Memory B cell (primary cell): ENCODE results near the gene ABLIM3.
A peak's percentile ranks its signal among the peaks of the same experiment; 100 is the strongest.

ENCODE experiments used
- ATAC-seq: fragments of 150-1000 bp; cut with Tn5 transposase; 2 replicates; pipeline ENCODE4 v1.10.0; 2021; ENCODE audit warnings: low read depth, mild to moderate bottlenecking, moderate library complexity
- DNase-seq, 2 donors: peaks; one replicate each; pipeline ENCODE4 v3.0.0; 2022; ENCODE audit warnings: low spot score in 2 of 2
- H3K27ac Mint-ChIP-seq: one replicate; pipeline ENCODE4 v1.8.0; 2022; ENCODE audit warnings: mild to moderate bottlenecking, moderate library complexity, mixed read lengths
- H3K27me3 Mint-ChIP-seq: one replicate; pipeline ENCODE4 v1.8.0; 2022; ENCODE audit warnings: mixed read lengths
- H3K36me3 Mint-ChIP-seq: one replicate; pipeline ENCODE4 v1.8.0; 2022; ENCODE audit warnings: mild to moderate bottlenecking, mixed read lengths
- H3K4me1 Mint-ChIP-seq: one replicate; pipeline ENCODE4 v1.8.0; 2022; ENCODE audit warnings: mixed read lengths
- H3K4me3 Mint-ChIP-seq: one replicate; pipeline ENCODE4 v1.8.0; 2022; ENCODE audit warnings: mild to moderate bottlenecking, moderate library complexity, mixed read lengths
- H3K9me3 Mint-ChIP-seq: one replicate; pipeline ENCODE4 v1.8.0; 2022; ENCODE audit warnings: mixed read lengths

Gene ABLIM3

DNA sequence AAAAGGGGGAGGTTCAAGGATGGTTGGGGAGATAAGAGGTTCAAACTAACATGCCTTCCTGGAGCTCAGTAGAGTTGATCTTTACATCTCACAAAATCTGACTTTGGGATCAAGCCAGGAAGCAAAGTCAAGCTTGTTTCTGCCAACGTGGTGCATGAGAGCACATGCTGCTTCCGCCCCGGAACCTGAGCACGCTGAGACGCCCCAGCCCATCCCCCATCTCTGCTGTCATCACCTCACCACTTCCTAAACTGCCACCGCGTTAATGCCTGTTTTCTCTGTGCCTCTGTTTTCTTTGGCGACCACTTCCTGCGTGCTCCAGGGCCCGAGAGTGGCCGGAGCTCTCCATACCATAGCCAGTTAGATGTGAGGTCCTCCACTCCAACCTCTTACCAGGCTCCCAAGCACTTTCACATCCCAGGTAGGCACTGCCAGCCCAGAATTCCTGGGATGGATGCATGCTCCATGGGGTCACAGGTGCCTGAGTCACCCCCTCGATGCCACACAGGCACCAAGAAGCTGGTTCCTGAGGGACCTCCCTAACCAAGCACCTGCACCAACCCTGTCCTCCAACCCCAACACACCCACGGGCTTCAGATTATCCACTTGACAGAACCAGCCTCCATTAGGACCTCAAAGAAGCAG is 99.2 kb downstream of the ABLIM3 start:
- no peaks in the 10 kb centered on the region for H3K9me3 Mint-ChIP-seq
- DNase-seq (peak in 1 of 2 donors; percentile 18), ATAC-seq (peak; percentile 73)
- peaks cover 14% of the 10 kb centered on the region for H3K27me3 Mint-ChIP-seq
- H3K36me3 Mint-ChIP-seq: no peaks in the 10 kb centered on the region
- H3K4me1 Mint-ChIP-seq: peaks cover 11% of the 10 kb centered on the region
- H3K4me3 Mint-ChIP-seq: no peak overlapping the region
- H3K27ac Mint-ChIP-seq: peak overlapping the region; percentile 62

DNA sequence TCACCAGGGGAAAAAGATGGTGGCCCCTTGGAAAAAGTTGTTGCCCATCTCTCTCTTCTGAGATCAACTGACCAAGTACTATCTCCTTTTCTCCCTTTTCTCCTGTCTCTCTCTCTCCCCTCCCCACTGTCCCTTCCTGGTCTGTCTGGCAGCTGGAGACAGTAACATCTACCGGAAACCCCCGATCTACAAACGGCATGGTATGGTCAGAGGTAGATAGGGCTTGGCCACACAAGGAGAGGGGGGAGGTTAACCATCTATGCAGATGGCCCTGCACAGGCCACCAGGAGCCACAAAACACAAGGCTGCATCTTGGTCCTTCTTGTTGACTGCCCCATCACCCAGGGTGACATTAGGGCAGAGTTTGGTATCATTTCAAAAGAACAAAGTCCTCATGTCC is 101.0 kb downstream of the ABLIM3 start:
- Mint-ChIP-seq H3K4me3 (no peak overlapping the region), H3K27ac (no peak overlapping the region), H3K27me3 (peaks cover 16% of the 10 kb centered on the region), H3K9me3 (peaks cover 1% of the 10 kb centered on the region), H3K4me1 (peaks cover 11% of the 10 kb centered on the region), H3K36me3 (no peaks in the 10 kb centered on the region)
- DNase-seq (no peak), ATAC-seq (no peak)

DNA sequence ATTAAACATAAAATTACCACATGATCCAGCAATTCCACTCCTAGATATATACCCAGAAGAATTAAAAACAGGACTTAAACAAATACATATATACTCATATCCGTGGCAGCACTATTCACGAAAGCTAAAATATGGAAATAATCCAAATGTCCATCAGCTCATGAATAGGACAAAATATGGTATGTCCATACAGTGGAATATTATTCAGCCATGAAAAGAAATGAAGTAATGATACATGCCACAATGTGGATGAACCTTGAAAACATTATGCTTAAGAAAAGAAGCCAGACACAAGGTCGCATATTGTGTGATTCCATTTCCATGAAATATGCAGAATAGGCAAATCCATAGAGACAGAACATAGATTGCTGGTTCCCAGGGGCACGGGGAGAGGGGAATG is 105.6 kb downstream of the ABLIM3 start:
- H3K27me3 Mint-ChIP-seq: peaks cover 13% of the 10 kb centered on the region
- no peak for ATAC-seq
- H3K36me3 Mint-ChIP-seq: no peaks in the 10 kb centered on the region
- H3K27ac Mint-ChIP-seq: no peak overlapping the region
- H3K4me1 Mint-ChIP-seq: no peaks in the 10 kb centered on the region
- peaks cover 1% of the 10 kb centered on the region for H3K9me3 Mint-ChIP-seq
- no peak overlapping the region for H3K4me3 Mint-ChIP-seq
- DNase-seq: no peak

DNA sequence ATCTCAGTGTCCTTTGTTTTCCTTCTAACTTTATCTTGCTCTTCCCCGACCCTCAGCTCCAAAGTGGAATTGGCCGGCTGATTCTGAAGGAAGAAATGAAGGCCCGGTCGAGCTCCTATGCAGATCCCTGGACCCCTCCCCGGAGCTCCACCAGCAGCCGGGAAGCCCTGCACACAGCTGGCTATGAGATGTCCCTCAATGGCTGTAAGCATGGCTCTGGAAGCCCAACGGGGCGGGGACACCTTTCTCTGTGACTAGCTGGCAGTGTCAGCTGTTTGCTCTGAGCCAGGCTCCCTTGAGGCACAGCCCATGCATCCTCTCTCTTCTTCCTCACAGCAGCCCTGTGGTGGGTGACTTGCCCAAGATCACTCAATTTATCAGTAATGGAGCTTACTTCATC is 106.4 kb downstream of the ABLIM3 start:
- DNase-seq (no peak), ATAC-seq (no peak)
- H3K9me3 Mint-ChIP-seq: peaks cover 1% of the 10 kb centered on the region
- no peak overlapping the region for H3K27ac Mint-ChIP-seq
- H3K36me3 Mint-ChIP-seq: no peaks in the 10 kb centered on the region
- H3K4me3 Mint-ChIP-seq: no peak overlapping the region
- peaks cover 11% of the 10 kb centered on the region for H3K27me3 Mint-ChIP-seq
- H3K4me1 Mint-ChIP-seq: no peaks in the 10 kb centered on the region

DNA sequence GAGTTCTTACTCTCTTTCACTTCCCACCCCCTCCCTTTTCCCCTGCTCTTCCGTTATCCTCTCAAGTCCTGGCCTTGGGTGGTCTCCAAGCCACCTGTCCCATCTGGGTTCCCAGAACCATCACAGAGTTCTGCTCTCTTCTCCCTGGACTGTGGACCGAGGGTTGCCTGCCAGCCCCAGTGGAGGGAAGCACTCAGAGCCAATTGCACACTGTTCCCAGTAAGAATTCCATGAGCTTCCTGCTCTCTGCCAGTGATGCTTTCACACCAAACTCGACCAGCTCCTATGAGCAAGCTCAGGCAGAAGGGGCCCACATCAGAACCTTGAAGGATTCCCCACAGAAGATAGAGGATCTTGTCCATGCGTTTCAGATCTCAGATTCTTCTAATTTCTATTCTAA is 110.3 kb downstream of the ABLIM3 start:
- H3K9me3 Mint-ChIP-seq: peaks cover 1% of the 10 kb centered on the region
- no peak for DNase-seq
- no peak overlapping the region for H3K27ac Mint-ChIP-seq
- no peaks in the 10 kb centered on the region for H3K36me3 Mint-ChIP-seq
- no peak for ATAC-seq
- no peaks in the 10 kb centered on the region for H3K4me1 Mint-ChIP-seq
- no peak overlapping the region for H3K4me3 Mint-ChIP-seq
- H3K27me3 Mint-ChIP-seq: peaks cover 13% of the 10 kb centered on the region

DNA sequence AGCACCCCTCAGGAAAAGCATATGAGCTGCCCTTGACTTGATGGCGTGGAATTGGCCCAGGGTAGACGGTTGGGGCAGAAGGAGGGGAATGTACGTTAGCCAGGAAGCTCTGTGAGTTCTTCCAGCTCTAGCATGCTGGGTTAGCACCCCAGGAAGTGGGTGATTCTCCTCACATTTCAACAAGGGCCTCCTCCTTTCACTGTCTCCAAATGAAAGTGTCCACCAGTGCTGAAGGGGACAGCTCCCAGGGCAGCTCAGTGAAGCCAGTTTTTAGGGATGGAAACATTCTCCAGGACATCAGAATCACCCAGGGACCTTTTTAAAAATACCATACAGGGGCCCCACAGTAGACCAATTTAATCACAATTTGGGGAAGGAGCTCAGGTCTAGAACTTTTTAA is 113.2 kb downstream of the ABLIM3 start:
- Mint-ChIP-seq H3K4me1 (no peaks in the 10 kb centered on the region), H3K4me3 (no peak overlapping the region), H3K36me3 (no peaks in the 10 kb centered on the region), H3K27me3 (peaks cover 12% of the 10 kb centered on the region), H3K9me3 (no peaks in the 10 kb centered on the region), H3K27ac (no peak overlapping the region)
- ATAC-seq (no peak), DNase-seq (no peak)

DNA sequence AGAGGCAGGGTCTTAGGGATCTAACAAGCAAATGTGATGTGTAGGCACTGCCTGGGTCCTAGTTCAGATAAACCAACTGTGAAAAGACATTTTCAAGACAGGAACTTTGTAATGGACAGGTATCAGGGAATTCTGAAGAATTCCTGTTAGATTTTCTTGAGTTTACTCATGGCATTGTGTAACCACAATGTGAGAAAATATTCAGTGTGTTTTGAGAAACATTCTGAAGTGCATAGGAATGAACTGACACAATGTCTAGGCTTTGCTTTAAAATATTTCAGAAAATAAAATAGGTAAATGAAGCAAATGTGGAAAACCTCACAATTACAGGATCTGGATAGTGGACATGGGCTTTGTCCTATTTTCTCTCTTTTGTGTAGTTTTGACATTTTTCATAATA is 115.2 kb downstream of the ABLIM3 start:
- Mint-ChIP-seq H3K4me3 (no peak overlapping the region), H3K27ac (no peak overlapping the region), H3K9me3 (no peaks in the 10 kb centered on the region), H3K4me1 (no peaks in the 10 kb centered on the region), H3K36me3 (no peaks in the 10 kb centered on the region), H3K27me3 (peaks cover 18% of the 10 kb centered on the region)
- DNase-seq (no peak), ATAC-seq (no peak)

DNA sequence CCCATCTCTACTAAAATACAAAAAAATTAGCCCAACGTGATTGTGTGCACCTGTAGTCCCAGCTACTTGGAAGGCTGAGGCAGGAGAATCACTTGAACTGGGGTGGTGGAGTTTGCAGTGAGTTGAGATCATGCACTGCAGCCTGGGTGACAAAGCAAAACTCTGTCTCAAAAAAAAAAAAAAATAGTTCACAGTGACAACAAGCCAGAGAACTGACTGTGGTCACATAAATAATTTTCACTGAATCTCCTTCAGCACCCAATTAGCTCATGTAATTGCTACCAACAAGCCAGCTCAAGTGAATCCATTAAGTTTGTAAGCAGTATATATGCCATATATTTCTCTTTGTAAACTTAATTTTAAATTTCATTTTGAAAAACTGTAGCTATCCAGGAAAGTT is 115.8 kb downstream of the ABLIM3 start:
- Mint-ChIP-seq H3K4me3 (no peak overlapping the region), H3K36me3 (no peaks in the 10 kb centered on the region), H3K27ac (no peak overlapping the region), H3K27me3 (peaks cover 18% of the 10 kb centered on the region), H3K4me1 (no peaks in the 10 kb centered on the region), H3K9me3 (no peaks in the 10 kb centered on the region)
- ATAC-seq: no peak
- no peak for DNase-seq

DNA sequence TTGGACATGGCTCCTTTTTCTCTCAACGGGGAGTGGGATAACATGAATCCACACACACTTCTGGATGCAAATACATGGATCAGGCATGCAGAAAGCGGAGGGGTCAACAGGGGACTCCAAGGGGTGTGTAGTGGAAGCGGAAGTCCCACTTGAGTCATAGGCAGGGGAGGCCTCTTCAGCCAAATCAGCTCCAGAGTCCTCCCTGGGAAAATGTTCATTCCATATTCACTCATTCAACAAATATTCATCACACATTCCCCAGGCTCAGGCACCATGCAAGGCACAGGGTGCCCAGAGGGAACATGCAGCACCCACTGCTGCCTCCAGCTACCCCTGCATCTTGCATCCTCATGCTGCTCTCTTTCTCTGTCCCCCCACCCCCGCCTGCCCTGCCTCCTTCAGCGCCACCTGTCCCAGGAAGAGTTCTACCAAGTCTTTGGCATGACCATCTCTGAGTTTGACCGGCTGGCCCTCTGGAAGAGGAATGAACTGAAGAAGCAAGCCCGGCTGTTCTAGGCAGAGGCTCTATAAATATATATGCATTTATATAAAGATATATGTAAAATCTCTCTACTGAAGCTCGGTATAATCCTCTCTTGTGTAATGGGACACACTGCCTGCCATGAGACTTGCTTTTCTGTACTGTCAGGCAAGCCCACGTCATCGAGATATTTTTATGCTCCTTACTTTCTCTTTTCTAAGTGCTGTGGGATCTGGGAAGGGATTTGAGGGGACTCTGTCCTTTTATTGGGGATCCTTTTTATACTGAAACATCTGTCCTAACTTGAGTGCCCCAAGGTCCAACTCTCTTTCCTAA is 116.8 kb downstream of the ABLIM3 start:
- no peak for ATAC-seq

DNA sequence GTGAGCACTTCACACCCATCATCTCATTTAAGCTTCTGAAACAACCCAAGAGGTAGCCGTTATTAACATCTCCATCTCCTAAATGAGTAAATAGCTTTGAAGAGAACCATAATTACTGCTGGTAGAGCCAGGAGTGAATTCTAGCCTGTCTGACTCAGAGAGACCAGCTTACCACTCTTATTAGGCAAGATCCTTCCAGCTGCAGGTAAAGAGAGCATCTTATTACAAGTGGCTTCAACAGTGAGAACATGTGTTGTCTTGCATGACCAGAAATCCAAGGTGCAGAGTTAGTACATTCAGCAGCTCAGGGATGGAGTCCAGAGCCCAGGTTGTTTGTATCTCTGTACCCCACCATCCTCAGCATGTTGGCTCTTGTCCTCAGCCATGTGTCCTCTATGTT is 119.5 kb downstream of the ABLIM3 start:
- DNase-seq: no peak
- H3K4me3 Mint-ChIP-seq: no peak overlapping the region
- peaks cover 11% of the 10 kb centered on the region for H3K27me3 Mint-ChIP-seq
- no peak overlapping the region for H3K27ac Mint-ChIP-seq
- peaks cover 7% of the 10 kb centered on the region for H3K4me1 Mint-ChIP-seq
- no peaks in the 10 kb centered on the region for H3K36me3 Mint-ChIP-seq
- no peaks in the 10 kb centered on the region for H3K9me3 Mint-ChIP-seq
- ATAC-seq: no peak

More for the DNA sequence above, 116.8 kb downstream of the ABLIM3 start:
- H3K27me3 Mint-ChIP-seq: peaks cover 20% of the 10 kb centered on the region
- no peaks in the 10 kb centered on the region for H3K9me3 Mint-ChIP-seq
- H3K4me1 Mint-ChIP-seq: no peaks in the 10 kb centered on the region
- no peak for DNase-seq
- H3K4me3 Mint-ChIP-seq: no peak overlapping the region
- H3K27ac Mint-ChIP-seq: no peak overlapping the region
- no peaks in the 10 kb centered on the region for H3K36me3 Mint-ChIP-seq

DNA sequence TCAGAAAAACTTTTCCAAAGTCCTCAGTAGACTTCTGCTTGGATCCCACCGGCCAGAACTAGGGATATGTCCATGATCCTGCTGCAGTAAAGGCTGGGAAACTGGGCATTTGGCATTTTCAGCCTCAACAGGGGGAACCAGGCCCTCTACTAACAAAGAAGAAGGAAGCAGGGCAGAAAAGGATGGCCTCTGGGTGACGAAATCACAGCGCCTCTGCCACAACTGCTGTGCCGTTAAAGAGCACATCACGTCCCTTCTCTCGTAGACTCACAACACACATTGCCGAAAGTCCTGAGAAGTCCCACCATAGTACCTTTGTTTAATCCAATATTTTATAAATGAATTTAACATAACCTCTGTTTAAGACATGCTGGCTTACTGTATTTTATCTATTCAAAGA is 120.0 kb downstream of the ABLIM3 start:
- no peak overlapping the region for H3K4me3 Mint-ChIP-seq
- no peak for DNase-seq
- H3K27me3 Mint-ChIP-seq: peaks cover 11% of the 10 kb centered on the region
- no peaks in the 10 kb centered on the region for H3K36me3 Mint-ChIP-seq
- H3K9me3 Mint-ChIP-seq: no peaks in the 10 kb centered on the region
- peaks cover 7% of the 10 kb centered on the region for H3K4me1 Mint-ChIP-seq
- ATAC-seq: no peak
- no peak overlapping the region for H3K27ac Mint-ChIP-seq

DNA sequence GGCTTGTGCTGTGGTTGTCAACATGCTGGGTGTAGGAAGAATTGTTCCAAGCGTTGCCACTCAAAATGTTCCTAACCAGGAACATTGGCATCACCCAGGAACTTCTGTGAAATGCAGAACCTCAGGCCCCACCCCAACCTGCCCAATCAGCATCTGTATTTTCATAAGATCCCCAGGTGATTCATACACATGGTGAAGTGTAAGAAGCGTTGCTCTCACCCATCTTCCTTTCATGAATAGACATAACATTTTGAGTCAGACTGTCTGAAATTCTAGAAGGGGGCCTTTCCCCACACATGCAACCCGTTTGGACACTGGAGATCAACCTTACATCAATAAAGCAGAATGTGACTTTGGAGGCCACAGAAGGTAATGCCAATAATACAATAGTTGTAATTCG is 121.0 kb downstream of the ABLIM3 start:
- Mint-ChIP-seq H3K4me1 (peaks cover 7% of the 10 kb centered on the region), H3K4me3 (no peak overlapping the region), H3K36me3 (no peaks in the 10 kb centered on the region), H3K9me3 (peaks cover 1% of the 10 kb centered on the region), H3K27ac (no peak overlapping the region), H3K27me3 (peaks cover 11% of the 10 kb centered on the region)
- DNase-seq: no peak
- no peak for ATAC-seq

DNA sequence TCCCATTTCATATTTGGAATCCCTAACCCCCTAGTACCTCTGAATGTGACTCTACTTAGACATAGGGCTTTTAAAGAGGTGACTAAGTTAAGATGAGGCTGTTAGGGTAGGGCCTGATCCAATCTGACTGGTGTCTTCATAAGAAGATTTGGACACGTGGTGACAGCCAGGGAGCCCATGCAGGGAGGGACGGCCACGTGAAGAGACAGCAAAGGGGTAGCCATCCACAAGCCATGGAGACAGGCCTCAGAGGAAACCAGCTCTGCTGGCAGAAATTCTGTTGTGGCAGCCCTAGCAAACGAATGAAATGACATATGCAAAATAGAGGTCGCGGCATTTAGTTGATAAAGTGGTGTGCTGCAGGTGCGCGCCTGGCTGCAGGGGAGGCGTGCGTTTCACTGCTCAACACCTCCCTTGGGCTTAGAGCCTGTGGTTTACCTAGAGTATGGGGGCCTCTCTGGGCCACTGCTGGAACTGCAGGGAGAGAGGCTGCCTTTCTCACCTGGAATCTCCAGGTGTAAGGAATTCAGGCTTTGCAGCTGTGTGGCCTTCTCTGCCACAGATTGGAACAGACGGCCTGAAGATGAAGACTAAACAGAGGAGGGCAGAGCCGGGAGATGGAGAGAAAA is 123.3 kb downstream of the ABLIM3 start:
- Mint-ChIP-seq H3K27me3 (peaks cover 12% of the 10 kb centered on the region), H3K4me3 (no peak overlapping the region), H3K36me3 (peaks cover 5% of the 10 kb centered on the region), H3K4me1 (peaks cover 7% of the 10 kb centered on the region), H3K27ac (no peak overlapping the region), H3K9me3 (peaks cover 6% of the 10 kb centered on the region)
- peak; percentile 14 to 38 for DNase-seq
- ATAC-seq: peak; percentile 95

DNA sequence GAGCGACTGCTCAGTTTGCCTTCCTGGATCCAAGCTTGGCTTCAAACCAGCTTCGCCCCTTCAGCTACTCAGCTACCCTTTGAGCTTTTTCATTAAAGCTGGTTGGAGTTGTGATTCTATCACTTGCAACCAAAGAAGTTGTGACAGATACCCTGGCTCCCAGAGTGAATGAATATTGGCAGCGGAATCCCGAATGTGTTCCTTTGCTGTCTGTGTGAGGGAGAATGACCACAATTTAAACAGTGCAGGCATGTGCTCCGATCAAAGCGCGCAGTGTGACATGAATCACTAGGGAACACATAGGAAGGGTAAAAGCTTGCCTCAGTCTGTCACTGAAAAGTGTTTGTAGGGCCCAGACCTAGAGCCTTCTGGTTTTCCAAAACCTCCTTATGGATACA is 123.8 kb downstream of the ABLIM3 start:
- no peak for ATAC-seq

More for the DNA sequence above, 123.8 kb downstream of the ABLIM3 start:
- Mint-ChIP-seq H3K4me1 (peaks cover 7% of the 10 kb centered on the region), H3K27ac (no peak overlapping the region), H3K36me3 (peaks cover 5% of the 10 kb centered on the region), H3K9me3 (peaks cover 6% of the 10 kb centered on the region), H3K27me3 (peaks cover 6% of the 10 kb centered on the region), H3K4me3 (no peak overlapping the region)
- no peak for DNase-seq
